ENCODE data around the gene ENTPD6. TPM values are rescaled to one million over a fixed set of nuclear protein-coding genes. Genes with fewer than 3 reads are reported as not detected.

Gene ENTPD6
- total RNA-seq, 3 donors from 2014 or later (not counting 1 experiment from before 2014, with no cell fraction given): 36.4 to 43.1 (median 41.4) TPM

DNA sequence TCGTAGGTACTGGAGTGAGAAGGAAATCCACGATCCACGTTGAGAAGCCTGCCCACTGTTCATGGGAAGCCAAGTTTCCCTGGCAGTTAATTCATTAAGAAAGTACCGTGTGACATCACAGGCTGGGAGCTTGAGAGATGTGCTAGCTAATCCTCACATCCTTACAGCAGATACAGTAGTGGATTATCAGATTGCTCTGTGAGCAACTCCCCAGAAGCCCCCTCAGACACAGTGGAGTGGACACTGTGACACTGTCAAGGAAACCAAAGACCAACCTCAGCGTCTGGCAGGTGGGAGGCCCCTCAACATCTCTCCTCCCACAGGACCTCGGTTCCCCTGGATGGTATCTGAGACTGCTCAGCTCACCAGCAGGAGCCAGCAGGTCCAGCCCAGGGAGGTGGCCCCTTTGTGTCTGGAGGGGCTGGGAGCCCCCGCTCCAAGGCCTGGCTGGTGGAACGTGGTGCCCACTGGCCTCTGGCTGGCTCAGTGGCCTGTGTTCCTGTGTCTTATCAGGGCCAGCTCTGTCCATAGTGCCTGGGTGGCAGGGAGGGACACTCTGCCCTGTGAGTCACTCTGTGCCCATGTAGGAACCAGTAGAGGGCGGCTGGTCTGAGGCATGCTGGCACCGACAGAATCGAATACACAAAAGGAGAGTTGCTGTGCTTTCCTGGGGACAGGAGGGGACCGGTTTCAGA is 59.6 kb downstream of the ENTPD6 start:
- H3K9me3 ChIP-seq (ENCODE audit: control insufficient read depth, insufficient read depth, low read length): no peaks in the 10 kb centered on the region
- no peaks in the 10 kb centered on the region for H3K27me3 ChIP-seq (ENCODE audit: control insufficient read depth, insufficient read depth, low read length)
- WGBS (ENCODE audit: insufficient coverage): 94% methylated on average over 12 of the region's 12 CpGs
- ATAC-seq: no peak
- H3K36me3 ChIP-seq (ENCODE audit: control insufficient read depth, insufficient read depth, low read length): peaks cover 2% of the 10 kb centered on the region
- H3K4me3 Mint-ChIP-seq: no peak overlapping the region
- H3K27me3 Mint-ChIP-seq (ENCODE audit: low read depth in 2 of 2): no peaks in the 10 kb centered on the region
- no peak overlapping the region for H3K27ac ChIP-seq (ENCODE audit: low read length)
- TF ChIP-seq, protein P1, sequence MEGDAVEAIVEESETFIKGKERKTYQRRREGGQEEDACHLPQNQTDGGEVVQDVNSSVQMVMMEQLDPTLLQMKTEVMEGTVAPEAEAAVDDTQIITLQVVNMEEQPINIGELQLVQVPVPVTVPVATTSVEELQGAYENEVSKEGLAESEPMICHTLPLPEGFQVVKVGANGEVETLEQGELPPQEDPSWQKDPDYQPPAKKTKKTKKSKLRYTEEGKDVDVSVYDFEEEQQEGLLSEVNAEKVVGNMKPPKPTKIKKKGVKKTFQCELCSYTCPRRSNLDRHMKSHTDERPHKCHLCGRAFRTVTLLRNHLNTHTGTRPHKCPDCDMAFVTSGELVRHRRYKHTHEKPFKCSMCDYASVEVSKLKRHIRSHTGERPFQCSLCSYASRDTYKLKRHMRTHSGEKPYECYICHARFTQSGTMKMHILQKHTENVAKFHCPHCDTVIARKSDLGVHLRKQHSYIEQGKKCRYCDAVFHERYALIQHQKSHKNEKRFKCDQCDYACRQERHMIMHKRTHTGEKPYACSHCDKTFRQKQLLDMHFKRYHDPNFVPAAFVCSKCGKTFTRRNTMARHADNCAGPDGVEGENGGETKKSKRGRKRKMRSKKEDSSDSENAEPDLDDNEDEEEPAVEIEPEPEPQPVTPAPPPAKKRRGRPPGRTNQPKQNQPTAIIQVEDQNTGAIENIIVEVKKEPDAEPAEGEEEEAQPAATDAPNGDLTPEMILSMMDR (IDR thresholded peaks at IDR 0.05): no peak
- DNase-seq: no peak
- no peaks in the 10 kb centered on the region for H3K9me3 Mint-ChIP-seq
- H3K4me1 ChIP-seq (ENCODE audit: control insufficient read depth, insufficient read depth, low read length): no peaks in the 10 kb centered on the region
- H3K4me1 Mint-ChIP-seq: peaks cover 7 to 25% of the 10 kb centered on the region in 2 donors
- intact Hi-C loops (cut with micrococcal nuclease): no loop called here
- no peaks in the 10 kb centered on the region for H3K36me3 Mint-ChIP-seq
- H3K27ac Mint-ChIP-seq: no peak overlapping the region
- H3K4me3 ChIP-seq (ENCODE audit: low read length): no peak overlapping the region

DNA sequence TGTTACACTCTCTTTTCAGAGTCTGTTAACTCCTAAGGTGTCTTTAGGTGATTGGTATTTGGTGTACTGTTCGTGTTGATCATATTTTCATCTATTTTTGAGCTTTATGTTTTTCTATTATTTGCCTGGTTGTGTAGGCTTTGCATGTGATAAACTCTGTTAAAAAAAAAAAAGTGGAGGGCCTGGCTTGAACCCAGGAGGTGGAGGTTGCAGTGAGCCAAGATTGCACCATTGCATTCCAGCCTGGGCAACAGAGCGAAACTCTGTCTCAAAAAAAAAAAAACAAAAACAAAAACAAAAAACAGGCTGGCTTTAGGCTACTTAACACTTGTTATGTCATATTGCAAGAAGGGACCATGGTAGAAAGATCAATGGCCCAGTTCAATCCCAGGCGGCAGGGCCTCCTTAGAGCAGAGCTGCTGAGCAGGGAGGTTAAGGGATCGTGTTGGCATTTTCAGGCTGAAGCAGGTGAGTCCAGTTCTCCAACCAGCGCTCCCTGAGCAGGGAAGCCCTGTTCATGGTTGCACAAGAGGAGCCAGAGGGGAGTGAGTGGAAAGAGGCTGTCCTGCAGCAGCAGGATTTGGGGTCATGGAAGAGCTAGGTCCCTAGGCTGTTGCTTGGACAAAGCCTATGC is 60.8 kb downstream of the ENTPD6 start:
- Mint-ChIP-seq H3K4me3 (no peak overlapping the region), H3K9me3 (no peaks in the 10 kb centered on the region), H3K27me3 (ENCODE audit: low read depth in 2 of 2) (no peaks in the 10 kb centered on the region), H3K4me1 (peaks cover 0 to 17% of the 10 kb centered on the region in 2 donors), H3K36me3 (no peaks in the 10 kb centered on the region), H3K27ac (no peak overlapping the region)
- no peaks in the 10 kb centered on the region for H3K9me3 ChIP-seq (ENCODE audit: control insufficient read depth, insufficient read depth, low read length)
- no peak overlapping the region for H3K27ac ChIP-seq (ENCODE audit: low read length)
- TF ChIP-seq, protein P1 (IDR thresholded peaks at IDR 0.05): no peak
- ATAC-seq: no peak
- H3K4me1 ChIP-seq (ENCODE audit: control insufficient read depth, insufficient read depth, low read length): no peaks in the 10 kb centered on the region
- WGBS (ENCODE audit: insufficient coverage): 95% methylated on average over 5 of the region's 5 CpGs
- no peak for DNase-seq
- intact Hi-C loops (cut with micrococcal nuclease): no loop called here
- no peak overlapping the region for H3K4me3 ChIP-seq (ENCODE audit: low read length)
- H3K36me3 ChIP-seq (ENCODE audit: control insufficient read depth, insufficient read depth, low read length): peaks cover 6% of the 10 kb centered on the region
- no peaks in the 10 kb centered on the region for H3K27me3 ChIP-seq (ENCODE audit: control insufficient read depth, insufficient read depth, low read length)

DNA sequence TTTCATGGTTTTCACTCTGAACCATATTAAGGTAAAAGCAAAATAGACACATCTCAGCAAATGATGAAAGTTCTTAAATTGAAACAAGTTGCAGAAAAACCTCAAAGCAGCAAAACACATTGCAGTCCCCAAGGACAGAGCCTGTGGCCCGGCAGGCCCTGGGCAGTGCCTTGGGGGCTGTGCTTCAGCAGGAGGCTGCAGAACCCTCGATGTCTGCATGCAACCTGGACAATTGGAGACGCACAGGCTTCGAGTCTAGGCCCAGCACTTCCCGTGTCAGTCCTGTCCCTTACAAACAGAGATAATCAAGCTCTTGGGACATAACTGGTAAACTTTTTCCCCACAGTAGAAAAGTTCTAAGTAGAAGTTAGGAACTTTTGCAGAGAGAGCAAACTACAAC is 61.6 kb downstream of the ENTPD6 start:
- Mint-ChIP-seq H3K36me3 (no peaks in the 10 kb centered on the region), H3K4me1 (peaks cover 0 to 15% of the 10 kb centered on the region in 2 donors)
- WGBS (ENCODE audit: insufficient coverage): 90% methylated on average over 5 of the region's 5 CpGs

More for the DNA sequence above, 61.6 kb downstream of the ENTPD6 start:
- Histone ChIP-seq H3K27ac (ENCODE audit: low read length) (no peak overlapping the region), H3K36me3 (ENCODE audit: control insufficient read depth, insufficient read depth, low read length) (peaks cover 6% of the 10 kb centered on the region), H3K4me3 (ENCODE audit: low read length) (no peak overlapping the region), H3K27me3 (ENCODE audit: control insufficient read depth, insufficient read depth, low read length) (no peaks in the 10 kb centered on the region), H3K4me1 (ENCODE audit: control insufficient read depth, insufficient read depth, low read length) (no peaks in the 10 kb centered on the region), H3K9me3 (ENCODE audit: control insufficient read depth, insufficient read depth, low read length) (no peaks in the 10 kb centered on the region)
- H3K4me3 Mint-ChIP-seq: no peak overlapping the region
- no peak overlapping the region for H3K27ac Mint-ChIP-seq
- DNase-seq: no peak
- TF ChIP-seq, protein P1 (IDR thresholded peaks at IDR 0.05): no peak
- no peaks in the 10 kb centered on the region for H3K9me3 Mint-ChIP-seq
- ATAC-seq: no peak
- H3K27me3 Mint-ChIP-seq (ENCODE audit: low read depth in 2 of 2): no peaks in the 10 kb centered on the region
- intact Hi-C loops (cut with micrococcal nuclease): no loop called here
